Activated CD4-positive, alpha-beta T cell treated with anti-CD3 and anti-CD28 coated beads for 24 hours (primary cell): Measurements from ENCODE around the gene VSTM2L.

Source experiments
- DNase-seq, 2 donors: peaks; one replicate each; pipeline ENCODE4 v3.0.0-alpha.2; 2020; ENCODE audit warnings: low read depth in 2 of 2

VSTM2L gene

DNA sequence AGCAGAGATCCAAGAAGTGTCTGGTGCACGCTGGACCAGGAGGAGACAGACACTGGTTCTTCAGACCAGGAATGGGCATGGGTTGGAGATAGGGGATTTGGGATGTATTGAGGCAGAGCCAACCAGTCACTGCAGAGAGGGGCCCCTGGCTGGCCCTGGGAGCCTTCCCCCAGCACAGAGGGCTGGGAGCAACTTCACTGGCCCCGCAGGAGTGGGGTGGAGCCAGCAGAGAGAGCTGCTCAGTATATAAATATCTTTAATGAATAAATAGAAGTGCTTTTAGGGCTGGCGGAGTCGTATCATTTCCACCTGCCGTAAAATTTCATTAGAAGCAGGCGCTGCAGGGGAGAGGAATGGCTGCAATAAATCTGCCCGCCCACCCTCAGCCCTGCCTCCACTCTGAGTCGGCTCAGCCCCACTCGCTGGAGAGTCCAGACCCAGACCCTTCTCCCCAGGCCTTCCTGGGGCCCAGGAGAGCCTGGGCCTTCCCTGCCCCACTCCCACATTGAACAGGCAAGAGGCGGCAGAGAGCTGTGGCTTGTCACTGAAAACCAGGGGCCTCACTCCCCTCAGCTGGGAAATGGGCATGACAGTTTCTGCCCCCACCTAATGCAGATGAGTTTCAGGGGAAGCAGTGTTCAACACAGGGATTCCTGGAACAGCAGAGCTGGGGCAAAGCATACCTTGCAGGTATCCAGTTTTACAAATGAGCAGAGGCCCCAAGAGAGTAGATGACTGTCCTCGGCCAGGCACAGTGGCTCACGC lies 23.9 kb upstream of the VSTM2L start:
- DNase-seq = no peak

DNA sequence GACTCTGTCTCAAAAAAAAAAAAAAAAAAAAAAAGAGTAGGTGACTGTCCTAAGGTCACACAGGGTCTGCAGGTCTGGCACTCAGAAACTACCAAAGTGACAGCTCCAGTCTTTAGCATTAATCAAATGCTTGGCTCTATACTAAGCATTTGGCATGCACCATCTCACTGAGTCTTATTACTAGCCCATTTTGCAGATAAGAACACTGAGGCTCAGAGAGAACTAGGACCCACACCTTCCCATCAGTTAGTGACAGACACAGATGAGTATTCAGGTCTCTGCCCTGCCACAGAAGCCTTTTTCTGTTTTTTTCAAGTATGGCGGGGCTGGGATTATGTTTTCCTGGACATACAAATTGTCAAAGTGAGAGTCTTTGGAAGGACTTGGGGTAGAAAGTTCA lies 23.1 kb upstream of the VSTM2L start:
- no peak for DNase-seq

DNA sequence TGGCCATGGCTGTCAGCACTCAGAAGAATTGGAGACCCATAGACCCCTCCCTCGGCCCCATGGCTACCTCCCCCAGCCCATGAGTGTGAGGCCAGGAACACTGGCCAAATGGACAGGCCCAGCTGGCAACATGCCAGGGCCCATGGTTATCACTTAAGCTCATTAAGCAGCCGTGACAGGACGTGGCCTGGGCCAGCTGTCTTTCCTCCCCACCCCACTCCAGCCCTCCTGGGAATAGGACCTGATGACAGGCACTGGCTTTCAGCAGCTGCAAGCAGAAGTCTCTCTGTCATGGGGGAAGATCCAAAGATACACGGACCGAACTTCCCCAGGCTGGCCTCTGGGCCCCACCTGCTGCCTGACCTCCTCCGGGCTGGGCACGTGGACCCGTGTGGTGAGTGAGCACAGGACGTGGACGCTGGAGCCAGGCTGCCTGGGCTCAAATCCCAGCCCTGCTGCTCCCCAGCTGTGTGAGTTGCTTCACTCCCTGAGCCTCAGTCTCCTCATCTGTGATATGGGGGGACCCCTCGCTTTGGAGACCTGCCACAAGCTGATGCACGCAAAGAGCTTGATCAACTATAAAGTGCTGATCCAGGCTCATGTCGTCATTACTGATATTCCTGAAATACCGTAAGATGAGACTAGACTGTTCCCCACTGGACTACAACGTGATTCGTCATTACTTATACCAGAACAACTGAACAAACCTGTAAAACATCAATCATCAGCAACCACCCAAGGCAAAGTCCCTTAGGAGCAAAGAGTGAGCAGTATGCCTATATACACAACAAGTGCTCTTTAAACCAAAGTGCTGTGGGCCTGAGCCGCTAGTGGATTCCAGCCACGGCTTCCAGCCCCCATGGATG lies 22.0 kb upstream of the VSTM2L start:
- no peak for DNase-seq

DNA sequence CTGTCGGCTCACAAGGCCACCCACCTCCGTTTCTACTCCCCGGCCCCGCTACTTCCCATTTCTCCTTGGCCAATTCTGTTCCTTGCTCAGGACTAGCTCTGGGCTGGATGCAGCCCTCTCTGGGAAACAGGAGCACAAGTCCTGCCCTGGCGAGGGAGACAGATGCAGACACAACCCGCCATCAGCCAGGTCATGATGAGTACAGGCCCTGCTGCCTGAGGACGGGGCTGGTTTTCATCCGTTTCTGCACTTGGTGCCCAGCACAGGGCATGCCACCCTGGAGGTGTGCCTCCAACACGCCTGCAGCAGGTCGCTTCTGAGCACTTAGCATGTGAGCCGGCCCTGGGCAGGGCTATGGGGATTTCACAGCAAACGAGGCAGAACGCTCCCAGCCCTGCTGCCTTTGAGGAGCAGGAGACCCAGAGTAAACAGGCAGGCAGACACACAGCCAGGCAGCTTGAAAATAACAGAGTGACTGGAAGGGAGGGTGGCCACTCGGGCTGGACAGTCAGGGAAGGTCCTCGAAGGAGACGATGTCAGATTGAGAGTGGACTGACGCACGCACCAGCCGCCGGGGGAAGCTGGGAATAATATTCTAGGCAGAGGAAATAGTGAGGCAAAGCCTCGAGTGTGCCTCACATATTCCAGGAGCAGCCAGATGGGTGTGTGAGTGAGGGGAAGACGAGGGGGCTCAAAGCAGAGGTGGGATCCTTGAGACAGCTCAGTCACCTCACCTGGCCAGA lies 21.2 kb upstream of the VSTM2L start:
- no peak for DNase-seq

DNA sequence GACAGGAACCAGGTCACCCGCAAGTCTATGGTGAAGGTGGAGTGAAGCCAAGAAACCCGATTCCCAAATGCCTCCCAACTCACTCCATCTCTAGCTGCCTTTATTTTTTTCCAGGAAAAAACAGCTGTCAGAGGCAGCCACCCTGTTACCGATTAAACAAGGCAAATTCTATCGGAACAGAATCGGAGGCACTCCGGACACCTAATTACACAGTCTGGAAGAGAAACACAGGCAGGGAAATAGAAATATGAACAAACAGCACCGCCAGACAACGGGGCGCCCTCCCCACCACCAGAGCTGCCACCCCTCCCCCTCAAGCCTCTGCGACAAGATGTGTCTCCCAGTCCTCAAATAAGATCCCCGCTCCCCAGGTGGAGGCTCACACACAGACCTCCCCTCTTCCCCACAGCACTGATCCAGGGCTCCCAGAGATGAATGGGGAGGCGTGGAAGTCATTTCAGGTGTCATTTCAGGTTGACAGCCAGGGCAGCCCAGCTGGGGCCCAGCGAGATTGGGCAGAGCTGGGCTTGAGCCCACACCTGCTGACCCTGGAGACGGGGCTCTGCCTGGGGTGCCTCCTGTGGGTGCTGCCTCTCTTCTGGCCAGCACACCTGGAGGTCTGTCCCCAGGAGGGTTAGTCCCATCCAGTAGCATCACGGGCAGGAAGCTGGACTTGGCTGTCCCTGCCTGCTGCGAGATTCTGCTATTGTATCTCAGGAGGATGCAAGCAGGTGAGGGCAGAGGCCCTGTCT lies 19.8 kb upstream of the VSTM2L start:
- DNase-seq = no peak

DNA sequence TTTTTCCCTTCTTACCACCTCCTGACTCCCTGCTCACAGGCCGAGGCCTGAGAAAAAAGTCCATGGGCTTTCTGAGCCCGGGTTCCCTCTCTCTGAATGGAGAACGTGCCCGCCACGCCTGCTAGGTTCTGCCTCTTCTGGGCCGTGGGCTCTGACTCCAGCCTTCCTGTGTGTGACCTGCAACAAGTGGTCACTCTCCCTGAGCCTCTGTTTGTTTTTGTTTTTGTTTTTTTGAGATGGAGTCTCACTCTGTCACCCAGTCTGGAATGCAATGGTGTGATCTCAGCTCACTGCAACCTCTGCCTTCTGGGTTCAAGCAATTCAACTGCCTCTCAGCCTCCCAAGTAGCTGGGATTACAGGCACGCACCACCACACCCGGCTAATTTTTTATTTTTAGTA lies 17.9 kb upstream of the VSTM2L start:
- no peak for DNase-seq

DNA sequence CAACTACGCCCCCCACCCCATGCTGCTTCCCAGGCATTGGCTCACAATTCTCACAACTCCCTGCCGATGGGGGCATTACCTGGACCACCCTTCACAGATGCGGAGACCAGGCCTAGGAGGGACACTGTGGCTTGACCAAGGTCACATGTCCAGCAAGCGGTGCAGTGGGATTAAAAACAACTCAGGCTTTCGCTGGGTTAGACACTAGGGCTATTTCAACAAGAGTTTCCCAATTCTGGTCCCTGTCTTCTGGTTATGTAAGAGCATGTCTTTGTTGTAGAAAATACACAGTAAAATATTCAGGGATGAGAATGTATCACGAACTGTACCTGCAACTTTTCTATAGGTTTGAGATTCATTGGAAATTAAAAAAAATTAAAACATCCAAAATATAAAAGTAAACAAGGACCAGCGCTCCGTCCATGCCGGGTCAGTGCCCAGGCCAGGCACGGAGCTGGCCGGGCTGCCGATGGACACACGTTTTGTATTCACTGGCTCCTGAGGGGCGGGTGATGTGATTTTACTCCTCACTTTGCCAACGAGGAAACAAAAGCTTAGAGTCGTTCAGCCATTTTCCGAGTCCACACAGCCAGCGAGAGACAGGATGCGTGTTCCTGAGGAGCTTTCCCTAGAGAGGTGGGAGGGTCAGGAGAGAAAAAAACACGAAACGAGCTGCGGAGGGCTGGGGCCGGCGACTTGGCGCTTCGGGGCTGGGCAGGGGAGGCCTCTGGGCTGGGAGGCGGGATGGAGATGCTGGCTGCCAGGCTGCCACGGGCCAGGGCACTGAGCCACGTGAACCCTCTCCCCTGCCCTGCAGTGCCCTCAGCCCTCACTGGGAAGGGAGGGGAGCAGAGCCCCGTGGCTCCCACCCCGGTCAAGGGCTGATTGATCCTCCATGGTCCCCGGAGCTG lies 17.1 kb upstream of the VSTM2L start:
- no peak for DNase-seq

DNA sequence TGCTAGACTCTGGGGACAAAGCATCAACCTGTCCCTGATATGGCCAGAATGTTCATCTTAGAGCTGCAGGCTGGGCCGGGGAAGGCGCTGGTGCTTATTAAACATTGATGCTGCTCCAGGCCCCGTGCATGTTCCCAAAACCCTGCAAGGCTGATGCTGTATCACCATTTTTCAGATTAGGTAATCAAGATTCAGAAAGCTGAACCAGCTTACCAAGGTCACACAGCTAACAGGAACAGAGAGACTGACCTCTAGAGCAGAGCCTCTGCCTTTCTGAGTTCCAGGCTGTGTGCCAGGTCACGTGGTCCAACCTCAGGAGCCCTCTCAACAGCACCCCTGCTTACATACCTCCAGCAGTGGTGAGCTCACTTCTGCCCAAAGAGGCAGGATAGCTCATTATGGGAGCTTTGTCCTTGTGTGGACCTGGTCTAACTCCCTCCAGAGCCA lies 16.1 kb upstream of the VSTM2L start:
- DNase-seq = no peak

DNA sequence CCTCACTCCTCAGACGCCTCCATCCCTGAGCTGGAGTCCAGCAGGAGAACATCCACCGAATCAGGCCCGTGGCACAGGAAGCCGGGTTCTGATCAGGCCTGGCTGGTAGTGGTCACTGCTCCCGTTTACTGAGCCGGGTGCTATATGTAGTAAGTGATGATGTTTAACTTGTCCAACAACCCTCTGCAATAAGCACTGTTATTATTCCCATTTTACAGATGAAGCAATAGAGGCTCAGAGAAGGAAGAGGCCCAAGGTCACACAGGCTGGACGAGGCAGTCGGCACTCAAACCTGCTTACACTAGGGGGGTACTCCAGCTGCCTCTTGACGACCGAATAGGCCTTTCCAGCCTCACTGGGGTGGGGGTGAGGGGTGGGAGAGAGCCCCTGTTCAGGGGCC lies 14.3 kb upstream of the VSTM2L start:
- DNase-seq = no peak

DNA sequence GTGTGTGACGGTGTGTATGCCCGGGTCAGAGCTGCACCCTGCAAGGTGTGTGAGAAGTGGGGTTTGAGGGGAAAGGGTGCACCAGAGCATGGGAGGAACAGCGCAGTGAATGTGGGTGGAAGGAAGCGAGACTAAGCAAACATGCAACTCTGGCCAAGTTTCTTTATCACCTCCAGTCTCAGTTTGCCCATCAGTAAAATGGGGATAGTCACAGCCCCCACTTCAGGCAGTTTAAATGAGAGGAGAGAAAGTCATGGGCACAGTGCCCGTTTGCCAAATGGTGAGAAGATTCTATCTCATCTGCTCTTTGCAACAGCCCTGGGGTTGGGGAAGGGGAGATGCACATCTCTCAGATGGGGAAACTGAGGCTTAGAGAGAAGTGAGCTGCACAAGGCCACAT lies 12.8 kb upstream of the VSTM2L start:
- no peak for DNase-seq

DNA sequence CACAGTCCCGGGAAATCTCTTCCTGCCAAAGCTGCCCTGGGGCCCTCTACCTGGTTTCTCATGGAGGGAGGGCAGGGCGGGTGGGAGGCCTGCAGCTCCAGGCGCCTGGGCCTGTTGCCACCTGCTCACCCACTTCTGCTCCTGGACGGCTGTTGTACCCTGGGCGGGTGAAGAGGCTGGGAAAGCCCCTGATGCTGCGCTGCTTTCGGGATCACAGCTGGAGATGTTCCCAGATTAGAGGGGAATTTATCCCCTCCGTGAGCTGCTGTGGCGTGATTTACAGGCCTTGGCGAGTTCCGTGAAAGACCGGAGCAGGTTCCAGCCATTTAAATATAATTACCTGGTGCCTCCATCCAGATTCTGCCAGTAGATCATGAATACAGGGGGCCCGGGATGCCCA lies 12.3 kb upstream of the VSTM2L start:
- DNase-seq = no peak

DNA sequence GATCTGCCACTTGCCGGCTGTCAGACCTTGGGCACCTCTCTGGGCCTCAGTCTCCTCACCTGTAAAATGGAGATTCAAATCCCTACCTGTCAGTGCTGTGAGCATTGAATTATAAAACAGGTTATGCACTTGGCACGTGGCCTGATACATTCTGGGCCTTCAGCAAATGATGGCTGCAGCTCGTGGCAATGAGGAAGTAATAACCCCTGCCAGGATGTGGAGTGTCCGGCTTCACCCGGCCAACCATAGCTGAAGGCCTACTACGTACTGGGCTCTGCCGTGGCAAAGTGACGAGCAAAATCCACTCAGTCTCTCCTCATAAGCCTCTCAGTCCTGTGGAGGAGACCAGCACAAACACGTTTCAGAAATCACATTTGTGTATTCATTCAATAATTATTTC lies 10.9 kb upstream of the VSTM2L start:
- DNase-seq = no peak

DNA sequence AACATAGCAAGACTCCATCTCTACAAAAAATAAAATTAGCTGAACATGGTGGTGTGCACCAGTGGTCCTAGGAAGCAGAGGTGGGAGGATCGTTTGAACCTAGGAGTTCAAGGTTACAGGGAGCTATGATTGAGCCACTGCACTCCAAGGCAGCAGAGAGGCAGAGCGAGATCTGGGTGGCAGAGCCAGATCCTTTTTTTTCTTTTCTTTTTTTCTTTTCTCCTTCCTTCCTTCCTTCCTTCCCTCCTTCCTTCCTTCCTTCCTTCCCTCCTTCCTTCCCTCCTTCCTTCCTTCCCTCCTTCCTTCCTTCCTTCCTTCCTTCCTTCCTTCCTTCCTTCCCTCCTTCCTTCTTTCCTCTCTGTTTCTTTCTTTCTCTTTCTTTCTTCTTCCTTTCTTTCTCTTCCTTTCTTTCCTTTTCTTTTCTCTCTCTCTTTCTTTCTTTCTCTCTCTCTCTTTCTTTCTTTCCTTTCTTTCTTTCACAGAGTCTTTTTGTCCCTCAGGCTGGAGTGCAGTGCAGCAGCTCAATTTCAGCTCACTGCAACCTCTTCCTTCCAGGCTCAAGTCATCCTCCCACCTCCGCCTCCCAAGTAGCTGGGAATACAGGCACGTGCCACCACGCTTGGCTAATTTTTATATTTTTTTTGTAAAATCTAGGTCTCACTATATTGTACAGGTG lies 9.2 kb upstream of the VSTM2L start:
- DNase-seq = no peak

DNA sequence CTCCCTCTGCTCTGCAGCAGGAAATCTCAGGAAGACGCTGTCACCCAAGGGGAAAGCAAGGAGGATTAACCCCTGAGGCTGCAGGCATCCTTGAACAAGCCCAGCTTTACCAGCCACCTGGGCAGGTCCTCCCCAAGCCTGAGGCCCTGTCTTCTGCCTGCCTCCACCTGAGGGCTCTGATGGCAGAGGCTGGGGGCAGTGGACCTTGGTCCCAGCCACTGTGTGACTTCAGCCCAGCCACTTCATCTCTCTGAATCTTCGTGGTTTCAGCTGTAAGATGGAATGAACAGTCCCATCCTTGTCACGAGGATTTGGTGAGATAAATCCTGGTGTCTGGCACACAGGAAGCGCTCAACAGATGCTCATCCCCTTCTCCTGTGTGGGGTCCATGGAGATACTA lies 8.5 kb upstream of the VSTM2L start:
- no peak for DNase-seq

DNA sequence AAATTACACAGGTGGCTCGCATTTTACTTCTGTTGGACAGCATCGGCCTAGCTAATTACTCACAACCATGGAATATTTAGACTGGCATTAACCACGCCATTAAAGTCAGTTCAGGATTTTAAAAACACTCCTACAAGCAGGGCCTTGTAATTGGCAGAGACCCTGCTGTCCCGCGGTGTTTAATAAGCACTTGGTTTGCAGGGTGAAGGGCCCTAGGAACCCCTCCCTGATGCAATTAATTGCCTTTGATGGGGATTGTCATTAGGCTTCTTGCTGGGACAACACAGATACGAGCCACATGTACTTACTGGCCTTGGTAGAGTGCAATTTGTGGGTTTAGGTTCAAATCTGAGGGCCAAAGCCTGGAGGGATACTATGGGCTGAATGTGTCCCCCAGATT lies 7.8 kb upstream of the VSTM2L start:
- DNase-seq = no peak

DNA sequence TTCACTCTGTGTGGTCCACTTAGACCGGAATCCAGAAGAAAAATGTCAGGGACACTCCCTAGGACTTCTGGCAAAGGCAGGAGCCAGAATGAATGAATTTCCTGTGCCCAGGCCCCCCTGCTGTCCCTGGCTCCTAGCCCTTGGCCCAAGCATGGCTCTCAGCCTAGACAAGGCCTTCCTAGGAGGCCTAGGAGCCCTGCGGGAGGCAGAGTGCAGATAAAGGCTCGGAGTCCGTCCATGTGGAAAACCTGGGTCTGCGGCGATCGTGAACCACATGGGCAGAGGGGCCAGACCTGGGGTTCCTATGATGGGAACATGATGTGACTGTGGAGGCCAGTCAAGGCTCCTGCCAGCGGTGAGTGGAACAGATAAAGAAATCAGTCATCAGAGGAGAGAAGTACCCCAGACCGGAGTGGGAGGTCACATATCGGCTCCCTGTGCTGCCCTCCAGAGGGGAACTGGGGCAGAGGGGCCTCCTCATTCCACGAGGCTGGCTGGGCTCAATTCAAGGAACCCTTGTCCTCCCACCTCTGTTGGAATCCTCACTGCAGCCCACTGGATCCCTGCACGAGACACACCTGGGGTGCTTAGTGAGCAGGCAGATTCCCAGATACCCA lies 5.9 kb upstream of the VSTM2L start:
- no peak for DNase-seq

DNA sequence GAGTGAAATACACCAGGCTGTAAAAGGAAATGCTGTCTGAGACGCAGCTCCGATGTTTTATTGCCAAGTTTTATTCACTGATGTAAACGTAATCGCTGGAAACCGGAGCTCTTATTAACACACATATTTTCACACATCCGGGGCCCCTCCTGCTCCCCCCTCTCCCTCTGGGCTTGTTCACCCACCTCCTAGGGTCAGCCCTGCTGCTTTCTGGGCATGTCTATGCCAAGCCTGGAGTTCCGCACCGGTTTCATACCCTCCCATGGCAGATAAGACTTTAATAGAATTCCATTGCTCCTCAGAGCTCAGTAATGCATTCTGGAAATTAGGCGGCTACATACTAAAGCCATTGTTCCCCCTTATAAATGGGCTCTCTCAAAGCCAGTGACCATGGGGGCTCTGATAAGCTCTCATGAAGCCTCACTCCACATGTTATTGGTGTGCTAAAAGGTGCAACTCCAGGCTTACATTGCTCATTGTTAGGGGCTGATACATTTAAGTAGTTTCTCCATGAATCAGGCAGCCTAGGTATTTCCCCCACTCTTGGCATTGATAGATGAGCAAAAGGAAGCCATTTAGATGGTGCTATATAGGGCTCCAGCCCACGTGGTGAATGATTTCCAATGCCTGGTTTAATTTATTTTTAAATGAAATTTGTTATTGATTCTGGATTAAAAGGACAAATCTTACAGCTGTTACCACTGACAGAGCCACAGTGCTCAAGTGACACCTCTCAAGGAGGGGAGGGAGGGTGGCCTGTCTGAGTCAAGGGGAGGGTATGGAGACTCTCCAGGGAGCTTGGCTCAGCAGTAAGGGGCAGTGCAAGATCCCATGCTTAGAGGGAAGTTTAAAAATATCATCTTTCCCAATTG lies 4.5 kb upstream of the VSTM2L start:
- DNase-seq = peak in 1 of 2 donors; percentile 2
